GM21619 (cell line): ENCODE results near the gene AMER1.
"Not testable (repeated sequence)": the region's sequence is repeated elsewhere in the genome, so short reads cannot be mapped to it uniquely, and the experiment has no call there.

Source experiments
- ATAC-seq: cut with Tn5 transposase; IDR thresholded peaks from one replicate; pipeline ENCODE4 v1.9.1; 2021; ENCODE audit not compliant: unreplicated experiment

The AMER1 gene

DNA sequence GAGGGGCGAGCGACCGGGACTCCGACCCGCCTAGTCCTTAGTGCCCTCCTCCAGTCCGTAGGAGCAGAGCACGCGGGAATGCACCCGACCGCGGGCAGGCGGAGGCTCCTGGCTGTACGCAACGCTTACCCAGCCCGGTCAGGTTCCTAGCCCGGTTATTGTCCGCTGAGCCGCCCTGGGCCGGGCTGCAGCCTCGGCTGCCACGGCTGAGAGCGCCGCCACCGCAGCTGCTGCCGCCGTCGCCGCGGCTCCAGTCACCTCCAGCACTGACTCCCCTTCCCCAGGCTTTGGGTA, at the start of gene AMER1:
Gene AMER1 (minus strand): TSS at position 268 of the 294 bp plus-strand sequence. CDS start 12,422 bp downstream, outside the sequence.
- ATAC-seq: peak; percentile 36

DNA sequence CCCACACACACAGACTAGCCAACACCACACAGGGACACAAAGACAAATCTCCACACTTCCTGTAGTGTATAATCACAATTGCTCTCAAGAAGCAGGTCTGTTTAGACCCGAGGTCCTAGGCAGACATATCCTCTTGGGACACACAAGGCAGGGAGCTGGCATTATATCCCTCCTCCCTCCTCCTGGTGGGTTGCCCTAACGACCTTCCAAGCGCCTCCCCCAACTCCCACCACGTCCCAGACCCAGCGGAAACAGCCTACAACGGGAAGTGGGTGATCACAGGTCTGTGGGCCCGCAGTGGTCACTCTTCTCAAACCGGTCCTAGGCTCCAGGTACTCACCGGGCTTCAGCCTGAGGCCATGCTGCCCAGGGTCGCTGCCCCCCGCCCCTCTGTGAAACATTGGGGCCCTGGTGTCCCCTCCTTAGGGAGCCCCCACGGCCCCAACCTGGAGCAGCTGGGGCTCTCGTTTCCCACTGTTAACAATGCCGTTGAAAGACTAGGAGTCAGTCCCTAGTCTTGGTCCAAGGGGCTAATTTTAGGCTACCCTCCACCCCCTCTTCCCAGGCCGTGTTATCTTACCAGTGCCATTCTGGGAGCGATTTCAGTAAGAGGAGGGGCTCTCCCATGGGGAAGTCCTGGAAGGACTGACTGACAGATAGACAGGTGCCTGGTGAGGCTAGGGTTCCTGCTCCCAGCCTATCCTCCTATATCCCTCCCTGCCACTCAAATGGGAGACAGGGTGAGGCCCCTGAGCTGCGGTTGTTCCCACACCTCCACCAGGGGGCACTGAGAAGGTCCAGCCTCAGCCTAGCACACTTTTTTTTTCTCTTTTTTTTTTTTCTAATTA, 24.8 kb upstream of the AMER1 start, which contains the start of gene ASB12:
Gene ASB12 (minus strand): TSS at position 485 of the 848 bp plus-strand sequence. CDS start 4,957 bp downstream, outside the sequence.
- no peak for ATAC-seq

DNA sequence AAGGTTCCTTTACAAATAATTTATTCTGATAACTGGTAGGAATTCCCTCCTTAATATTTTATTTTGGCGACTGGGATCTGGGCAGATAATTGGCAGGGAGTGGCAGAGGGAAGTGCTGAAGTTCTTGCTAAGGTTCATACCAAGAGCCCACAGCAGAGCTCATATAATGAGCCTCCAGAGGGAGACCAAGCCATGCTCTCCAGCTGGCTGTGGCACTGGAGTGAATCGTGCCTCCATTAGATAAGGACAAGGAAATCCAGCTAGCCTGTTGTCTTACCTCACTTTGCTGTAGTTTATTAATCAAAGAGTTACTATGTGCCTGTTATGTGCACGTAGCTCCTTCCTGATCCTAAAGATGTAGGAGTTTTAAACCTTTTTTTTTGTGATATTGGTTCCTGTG, 23.6 kb upstream of the AMER1 start:
- ATAC-seq: no peak

DNA sequence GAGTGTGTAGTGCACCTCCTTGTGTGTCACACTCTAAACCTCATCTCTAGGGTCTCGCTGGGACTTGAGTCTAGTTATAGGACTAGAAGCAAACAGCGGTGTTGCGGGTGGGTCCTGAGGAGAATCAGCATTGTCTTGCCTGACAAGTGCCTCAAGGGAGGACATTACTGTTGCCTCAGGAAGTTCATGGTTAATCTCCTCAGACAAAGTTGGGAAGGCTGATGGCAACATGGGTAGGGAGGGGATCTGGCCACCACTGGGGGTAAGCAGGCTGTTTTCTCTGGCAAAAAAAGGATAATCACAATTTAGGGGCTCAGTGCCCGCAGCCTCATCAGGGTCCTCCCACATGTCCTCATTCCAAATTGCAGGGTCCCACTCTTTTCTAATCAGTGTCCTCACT, 12.5 kb upstream of the AMER1 start:
- no peak for ATAC-seq

DNA sequence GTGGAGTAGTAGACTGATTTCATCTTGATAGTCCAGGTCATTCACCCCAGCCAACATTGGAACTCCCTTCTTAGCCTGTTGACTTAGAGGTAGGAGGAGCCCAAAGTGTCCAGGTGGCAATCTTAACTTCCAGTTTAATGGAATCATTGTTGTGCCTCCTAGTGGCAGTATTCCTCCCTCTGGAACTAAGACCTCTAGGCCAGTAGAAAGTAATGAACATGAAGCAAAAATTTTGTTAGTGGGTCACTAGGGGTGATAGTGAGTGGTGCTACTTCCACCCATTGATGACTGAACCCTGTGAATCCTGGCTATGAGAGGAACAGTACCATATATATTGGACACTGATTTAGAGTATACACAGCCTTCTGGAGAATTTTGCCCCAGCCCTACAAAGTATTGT, 8.5 kb upstream of the AMER1 start:
- ATAC-seq: not testable (repeated sequence)

DNA sequence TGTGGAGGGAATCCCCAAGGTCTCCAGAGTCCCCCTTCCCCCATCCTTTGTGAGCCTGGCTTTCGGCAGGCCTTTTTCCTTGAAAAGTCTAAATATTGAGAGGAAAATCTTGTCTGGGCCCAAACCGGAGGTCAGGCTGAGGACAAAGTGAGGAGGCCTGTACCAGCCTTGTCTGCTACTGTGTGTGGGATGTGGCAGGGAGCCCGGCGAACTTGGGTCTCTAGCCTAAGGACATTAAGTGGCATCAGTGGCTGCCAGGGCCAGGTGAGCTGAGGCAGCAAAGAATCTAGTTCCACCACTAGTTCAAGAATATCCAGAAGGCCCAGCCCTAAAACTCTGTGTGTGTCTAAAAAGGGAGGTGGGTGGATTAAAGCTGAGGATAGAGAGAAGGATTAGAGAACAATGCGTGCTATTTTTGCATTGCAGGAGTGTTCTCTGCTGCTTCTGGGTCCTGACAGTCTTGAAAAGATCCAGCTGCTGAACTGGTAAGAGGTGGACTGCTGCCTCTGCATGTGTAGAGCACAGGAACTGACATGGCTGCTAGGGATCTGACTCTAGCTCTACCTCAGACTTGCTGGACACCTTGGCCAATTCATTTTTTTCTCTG, 1.2 kb upstream of the AMER1 start:
- ATAC-seq: no peak

DNA sequence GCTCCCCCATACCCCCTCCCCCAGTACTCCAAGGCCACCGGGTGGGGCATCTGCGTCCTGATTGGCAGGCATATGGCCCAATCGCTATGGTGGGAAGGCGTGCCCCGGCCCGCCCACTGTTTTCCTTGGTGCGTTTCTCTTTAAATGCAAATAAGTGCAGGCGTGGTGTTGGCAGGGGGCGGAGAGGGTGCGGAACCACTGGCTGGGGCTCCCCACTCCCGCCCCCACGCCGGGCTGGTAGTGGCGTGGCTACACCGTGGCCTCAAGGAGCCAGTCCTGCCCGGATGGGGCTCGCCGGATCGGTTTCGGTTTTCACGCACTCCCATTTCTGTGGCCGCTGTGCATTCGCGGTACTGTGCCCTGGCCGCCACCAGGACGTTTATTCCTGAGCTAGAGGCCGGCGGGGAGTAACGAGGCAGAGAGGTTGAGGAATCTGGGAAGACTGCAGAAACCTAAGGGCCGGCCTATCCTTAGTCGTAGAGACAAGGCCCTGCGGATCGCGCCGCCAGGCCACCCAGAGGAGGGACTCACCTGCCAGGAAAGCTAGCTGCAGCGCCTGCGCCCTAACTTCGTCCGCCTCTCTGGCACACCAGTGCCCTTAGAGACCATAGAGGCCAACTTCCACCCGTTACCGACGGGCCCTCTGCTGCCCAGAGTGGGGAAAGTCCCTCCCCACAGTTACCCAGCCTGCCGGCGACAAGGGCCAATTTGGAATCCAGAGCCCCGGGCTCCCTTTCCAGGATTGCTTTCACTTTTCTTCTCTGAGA, 410 bp upstream of the AMER1 start:
- ATAC-seq: peak; percentile 81

DNA sequence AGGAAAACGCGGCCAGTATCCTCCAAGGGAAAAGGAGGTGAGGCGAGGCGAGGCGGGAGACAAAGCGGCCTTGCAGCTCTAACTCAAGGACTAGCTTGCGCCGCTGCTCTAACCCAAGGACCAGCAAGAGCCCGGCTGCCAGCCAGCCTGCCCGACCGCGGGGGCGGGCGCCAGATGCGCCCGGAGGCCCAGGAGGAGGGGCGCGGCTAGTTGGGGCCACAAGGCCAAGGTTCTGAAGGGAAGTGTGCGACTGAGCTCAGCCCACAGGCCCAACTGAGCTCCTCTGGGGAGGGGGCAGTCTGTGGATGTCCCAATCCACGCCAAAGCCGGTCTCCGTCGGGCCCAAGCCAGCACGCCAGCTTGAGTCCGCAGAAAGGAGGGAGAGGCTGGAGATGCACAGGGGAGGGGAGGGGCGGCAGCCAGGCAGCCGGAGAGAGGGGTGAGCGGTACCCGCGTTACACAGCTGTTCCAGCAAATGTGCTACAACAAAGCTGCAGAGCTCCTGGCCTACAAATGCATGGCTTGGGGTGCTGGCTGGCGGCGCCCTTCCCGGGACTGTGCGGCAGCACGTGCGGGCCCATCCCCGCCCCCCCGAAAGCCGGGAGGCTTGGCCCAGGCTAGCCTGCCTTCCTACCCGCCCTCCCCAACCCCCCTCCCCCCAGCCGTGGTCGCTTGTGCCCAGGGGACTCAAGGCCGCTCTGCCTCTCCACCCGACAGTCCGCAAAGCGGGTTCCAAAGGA, 637 bp downstream of the AMER1 start:
- peak; percentile 4 for ATAC-seq

DNA sequence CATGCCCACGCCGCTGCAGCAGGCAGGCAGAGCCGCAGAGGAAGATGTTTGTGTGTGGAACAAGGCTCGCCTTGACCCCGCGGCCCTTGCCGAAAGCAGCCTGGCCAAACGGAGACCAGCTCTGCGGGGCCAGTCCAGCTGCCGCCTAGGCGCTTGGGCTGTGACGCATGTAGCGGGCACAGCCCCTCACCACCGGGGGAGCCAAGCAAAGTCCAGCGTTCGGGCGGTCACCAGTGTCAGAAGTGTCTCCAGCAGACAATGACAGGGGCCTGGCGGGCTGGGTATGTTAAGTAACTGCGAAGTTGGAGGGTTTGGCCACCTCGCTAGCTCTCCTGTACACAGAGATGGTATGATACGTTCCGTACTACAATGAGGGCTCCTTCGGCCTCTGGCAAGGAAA, 1.3 kb downstream of the AMER1 start:
- ATAC-seq: no peak

DNA sequence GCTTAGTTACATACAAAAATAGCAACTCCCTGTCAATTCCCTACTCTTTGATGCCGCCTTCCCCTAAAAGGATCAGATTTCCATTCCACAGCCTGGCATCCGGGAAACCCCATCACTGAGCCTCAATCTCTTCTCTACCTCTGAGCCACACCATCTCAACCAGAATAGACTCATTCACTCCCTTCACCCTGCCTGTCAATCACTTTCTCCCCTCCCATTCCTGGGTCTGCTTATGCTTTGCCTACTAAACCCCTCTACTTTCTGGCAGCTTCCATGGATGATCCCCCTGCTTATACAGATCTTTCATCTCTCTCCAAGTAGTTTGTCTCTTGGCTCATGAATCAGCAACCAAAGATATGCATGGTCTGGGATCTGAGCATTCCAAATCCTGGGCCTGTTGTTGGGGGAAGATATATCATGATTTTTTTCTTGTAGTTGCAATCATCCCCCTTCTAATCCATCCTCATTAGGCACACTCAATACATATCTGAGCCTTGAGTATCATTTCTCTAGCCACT, 2.6 kb downstream of the AMER1 start:
- no peak for ATAC-seq

DNA sequence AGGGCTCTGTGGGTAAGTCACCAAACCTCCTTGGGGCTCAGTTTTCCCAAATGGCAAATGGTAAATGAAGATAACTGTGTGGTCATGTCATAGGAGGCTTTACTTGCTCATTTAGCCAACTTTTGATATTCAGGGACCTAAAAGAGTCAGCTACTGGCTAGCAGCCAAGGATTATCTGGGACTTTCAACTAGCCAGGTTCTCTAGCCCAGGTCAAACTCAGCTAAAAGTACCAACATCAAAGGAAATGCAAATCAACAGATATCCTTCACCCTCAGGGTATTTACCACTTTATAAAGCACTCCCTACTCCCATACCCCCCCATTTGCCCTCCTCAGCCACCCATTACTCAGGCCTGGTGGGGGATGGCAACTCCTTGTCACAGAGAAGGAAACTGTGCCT, 7.5 kb downstream of the AMER1 start:
- peak; percentile 51 for ATAC-seq

DNA sequence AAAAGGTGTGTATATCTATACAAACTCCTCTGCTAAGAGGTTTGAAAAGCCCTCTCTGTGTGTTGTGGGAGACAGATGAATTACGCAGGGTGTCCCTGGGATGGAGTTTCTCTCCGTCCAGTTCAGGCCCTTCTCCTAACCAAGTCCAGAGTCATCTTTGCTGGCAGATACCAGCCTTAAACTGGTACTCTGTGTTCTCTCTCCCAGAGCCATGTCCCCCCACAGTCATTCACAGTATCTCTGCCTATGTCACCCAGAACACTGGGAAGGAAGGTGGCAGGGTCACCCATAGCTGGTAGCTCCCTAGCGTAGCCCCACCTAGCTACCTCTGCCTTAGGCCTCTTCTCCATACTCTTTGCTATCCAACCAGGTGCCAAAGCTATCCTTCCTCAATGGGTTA, 8.9 kb downstream of the AMER1 start:
- no peak for ATAC-seq

DNA sequence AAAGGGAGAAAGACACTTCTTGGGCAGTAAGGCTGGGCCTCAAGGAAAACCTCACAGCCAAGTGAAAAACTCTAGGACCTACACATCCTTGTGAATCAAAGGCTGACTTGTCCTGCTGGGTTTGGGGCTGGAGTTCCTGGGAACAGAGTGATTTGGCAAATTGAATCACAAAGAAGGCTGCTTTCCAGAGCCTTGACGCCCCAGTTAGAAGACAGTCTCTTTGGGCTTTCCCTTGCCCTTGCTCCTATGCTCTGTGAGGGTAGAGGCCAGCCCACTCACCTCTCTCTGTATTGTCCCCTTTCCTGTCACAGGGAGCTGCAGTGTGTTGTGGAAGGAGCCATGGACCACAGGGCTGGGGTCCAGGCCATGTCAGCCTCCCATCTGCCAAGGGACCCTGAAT, 9.6 kb downstream of the AMER1 start:
- no peak for ATAC-seq

DNA sequence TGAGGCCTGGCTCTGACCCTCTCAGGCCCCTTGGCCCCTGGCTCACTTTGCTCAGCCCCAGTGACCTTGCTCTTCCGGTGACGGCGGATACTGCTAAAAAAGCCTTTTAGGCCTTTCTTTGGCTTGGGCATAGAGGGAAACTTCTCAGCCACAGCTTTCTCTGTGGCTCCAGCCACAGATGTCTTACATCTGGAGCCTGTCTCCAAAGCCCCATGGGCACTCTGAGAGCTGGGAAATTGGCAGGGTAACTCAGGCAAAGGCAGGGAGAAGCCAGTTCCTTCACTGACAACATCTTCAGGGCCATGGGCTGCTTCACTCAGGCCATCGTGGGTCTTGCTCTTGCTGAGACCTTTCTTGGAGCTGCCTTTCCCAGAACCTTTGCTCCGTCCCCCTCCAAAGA, 12.8 kb downstream of the AMER1 start:
- no peak for ATAC-seq

DNA sequence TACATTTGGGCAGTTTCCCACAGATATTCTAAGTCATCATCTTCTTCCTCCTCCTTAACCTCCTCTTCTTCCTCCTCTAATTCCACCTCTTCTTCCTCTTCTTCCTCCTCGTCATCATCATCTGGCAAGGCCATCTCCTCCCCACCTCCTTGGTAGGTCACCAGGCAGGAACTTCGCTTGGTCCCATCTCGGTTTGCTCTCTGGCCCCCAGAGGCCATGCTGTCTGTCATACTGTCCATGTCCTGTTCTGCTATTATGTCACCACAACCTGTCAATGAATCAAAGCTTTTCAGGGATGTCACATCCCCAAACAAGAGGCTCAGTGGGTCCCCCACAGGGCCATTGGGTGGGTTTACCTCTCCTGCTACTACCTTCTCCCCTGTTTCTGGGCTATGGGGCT, 13.5 kb downstream of the AMER1 start:
- no peak for ATAC-seq

DNA sequence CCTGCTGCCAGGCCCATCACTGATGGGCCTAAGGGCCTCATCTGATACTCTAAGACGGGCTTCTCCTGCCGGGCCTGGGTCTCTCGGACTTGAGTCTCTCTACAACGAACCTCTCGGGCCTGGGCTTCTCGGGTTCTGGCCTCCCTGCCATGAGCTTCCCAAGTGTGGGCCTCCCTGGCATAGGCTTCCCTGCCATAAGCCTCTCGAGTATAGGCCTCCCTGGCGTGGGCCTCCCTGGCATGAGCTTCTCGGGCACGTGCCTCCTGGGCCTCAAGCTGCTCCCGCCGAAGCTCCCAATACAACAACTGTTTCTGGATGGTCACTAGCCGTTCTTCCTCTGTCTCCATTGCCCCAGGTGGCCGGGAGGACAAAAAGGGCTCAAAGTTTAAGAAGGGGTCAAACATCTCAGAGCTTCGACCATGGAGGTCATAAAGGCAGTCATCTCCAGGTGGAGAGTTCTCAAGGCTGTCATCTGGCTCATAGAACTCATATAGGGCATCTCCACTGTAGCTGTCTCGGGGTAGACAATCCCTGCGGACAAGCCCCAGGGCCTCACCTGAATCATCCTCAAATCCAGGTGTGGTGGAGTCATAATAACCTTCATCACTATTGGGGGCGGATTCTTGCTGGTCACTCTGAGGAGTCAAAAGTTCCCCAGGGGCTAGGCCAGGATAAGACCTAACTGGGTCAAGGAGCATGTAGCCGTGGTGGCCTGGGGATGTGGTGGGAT, 14.1 kb downstream of the AMER1 start:
- no peak for ATAC-seq

DNA sequence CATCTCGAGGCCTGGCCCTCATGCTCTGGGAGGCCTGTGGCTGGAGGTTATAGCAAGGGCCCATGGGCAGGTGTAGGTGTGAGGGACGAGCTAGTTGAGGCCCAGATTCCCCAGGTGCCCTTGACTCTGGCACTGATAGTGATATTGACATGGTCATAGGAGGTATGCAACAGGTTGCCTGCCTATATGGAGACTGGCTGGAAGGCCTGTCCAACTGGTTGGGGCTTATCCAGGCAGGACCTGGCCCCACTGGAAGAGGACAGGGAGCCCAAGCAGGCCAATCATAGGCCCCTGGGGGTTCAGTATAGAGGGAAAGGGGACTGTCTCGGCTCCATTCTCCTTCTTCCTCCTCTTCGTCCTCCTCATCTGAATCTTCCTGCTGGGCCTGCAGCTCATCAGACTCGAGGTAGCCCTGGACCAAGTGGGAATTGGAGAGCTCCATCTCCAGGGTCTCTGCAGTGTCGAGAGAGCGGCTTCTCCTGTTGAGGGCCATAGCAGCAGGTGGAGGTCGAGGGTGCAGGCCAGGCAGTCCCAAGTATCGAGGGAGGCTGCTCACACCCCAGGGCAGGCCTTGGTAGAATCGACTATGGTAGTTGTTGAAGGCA, 15.3 kb downstream of the AMER1 start:
- no peak for ATAC-seq

DNA sequence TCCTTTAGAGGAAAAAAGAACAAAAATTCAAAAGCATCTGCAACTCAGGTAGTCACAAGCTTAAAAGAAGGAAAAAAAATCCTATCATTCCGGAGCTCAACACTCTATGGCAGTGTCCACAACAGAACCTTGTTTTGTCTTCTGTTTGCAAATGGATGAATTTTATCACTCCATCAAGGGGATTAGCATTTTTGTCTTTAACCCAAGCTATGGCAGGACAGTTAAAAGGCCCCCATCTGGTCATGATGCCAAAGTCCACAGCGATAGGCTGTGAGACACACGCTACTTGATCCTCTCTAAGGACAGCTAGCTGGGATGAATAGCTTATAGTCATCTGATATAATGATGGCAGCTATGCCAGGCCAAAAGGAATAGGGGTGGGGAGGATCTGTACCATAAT, 16.6 kb downstream of the AMER1 start:
- ATAC-seq: no peak

DNA sequence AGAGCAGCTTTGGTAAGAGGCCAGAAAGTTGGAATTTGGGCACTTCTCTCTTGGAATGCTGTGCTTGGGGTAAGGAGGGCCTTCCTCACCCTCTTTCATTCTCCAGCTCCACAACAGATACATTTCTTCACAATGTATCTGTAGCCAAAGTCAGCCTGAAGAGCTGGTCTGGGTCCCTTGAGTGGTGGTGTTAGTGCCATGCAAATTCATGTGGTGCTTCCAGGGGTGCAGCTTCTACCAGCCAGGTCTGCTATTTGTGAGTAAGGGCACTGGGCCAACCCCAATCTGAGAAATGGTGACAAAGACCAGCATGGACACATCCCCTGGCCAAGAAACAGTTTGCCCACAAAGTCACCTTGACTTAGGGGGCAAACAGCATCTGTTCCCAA, 17.8 kb downstream of the AMER1 start:
- no peak for ATAC-seq
